Glutamatergic neuron (in vitro differentiated cells): Measurements from ENCODE around the gene KRTAP10-2. TPM values are rescaled to one million over a fixed set of nuclear protein-coding genes. Genes with fewer than 3 reads are reported as not detected.

Experiments used
- DNase-seq: peaks from one replicate; pipeline ENCODE4 v3.0.0; 2022
- H3K27ac Mint-ChIP-seq: one replicate; pipeline ENCODE4 v1.8.0; 2020; ENCODE audit warnings: mild to moderate bottlenecking, mixed read lengths, inconsistent platforms; ENCODE audit not compliant: unreplicated experiment
- H3K27me3 Mint-ChIP-seq: one replicate; pipeline ENCODE4 v1.8.0; 2020; ENCODE audit warnings: mild to moderate bottlenecking, moderate library complexity, mixed read lengths, inconsistent platforms; ENCODE audit not compliant: unreplicated experiment
- H3K36me3 Mint-ChIP-seq: one replicate; pipeline ENCODE4 v1.8.0; 2020; ENCODE audit warnings: mild to moderate bottlenecking, mixed read lengths, inconsistent platforms; ENCODE audit not compliant: unreplicated experiment
- H3K4me1 Mint-ChIP-seq: one replicate; pipeline ENCODE4 v1.8.0; 2020; ENCODE audit warnings: mild to moderate bottlenecking, low read depth, mixed read lengths, inconsistent platforms; ENCODE audit not compliant: unreplicated experiment
- H3K4me3 Mint-ChIP-seq: one replicate; pipeline ENCODE4 v1.8.0; 2020; ENCODE audit warnings: mild to moderate bottlenecking, mixed read lengths, inconsistent platforms; ENCODE audit not compliant: unreplicated experiment
- H3K9me3 Mint-ChIP-seq: one replicate; pipeline ENCODE4 v1.8.0; 2020; ENCODE audit warnings: mild to moderate bottlenecking, moderate library complexity, mixed read lengths, inconsistent platforms; ENCODE audit not compliant: unreplicated experiment
- CTCF ChIP-seq: fragments of 200-600 bp; sonication (generic); IDR thresholded peaks from one replicate; pipeline ENCODE4 v1.5.0; 2021; ENCODE audit not compliant: partially characterized antibody, unreplicated experiment
- total RNA-seq: library from RNA; stranded (reverse); fragmentation: NEBNext Ultra II Directional; extraction: Animal tissue kit (Norgen Biotek cat#: 25700); gene quantifications from one replicate; pipeline ENCODE4 v1.2.1, GENCODE V29; 2021; ENCODE audit not compliant: unreplicated experiment

KRTAP10-2 gene
- total RNA-seq, 1 donor from 2014 or later = not detected

- Mint-ChIP-seq H3K27ac (no peak overlapping the region), H3K4me3 (no peak overlapping the region)
Observed at GRCh38 chr21:44571844-44572782, 20.8 kb upstream of the KRTAP10-2 start.

GRCh38 chr21:44571296-44571695 is 20.0 kb upstream of the KRTAP10-2 start:
- H3K27me3 Mint-ChIP-seq = peaks cover 10% of the 10 kb centered on the region
- H3K4me1 Mint-ChIP-seq = no peaks in the 10 kb centered on the region
- H3K36me3 Mint-ChIP-seq = peaks cover 28% of the 10 kb centered on the region
- DNase-seq = no peak
- H3K4me3 Mint-ChIP-seq = no peak overlapping the region
- H3K27ac Mint-ChIP-seq = no peak overlapping the region
- H3K9me3 Mint-ChIP-seq = peaks cover 29% of the 10 kb centered on the region
- no peak for TF ChIP-seq CTCF

More at GRCh38 chr21:44571844-44572782, 20.8 kb upstream of the KRTAP10-2 start:
- peaks cover 36% of the 10 kb centered on the region for H3K36me3 Mint-ChIP-seq
- no peaks in the 10 kb centered on the region for H3K4me1 Mint-ChIP-seq
- DNase-seq = no peak
- H3K27me3 Mint-ChIP-seq = peaks cover 8% of the 10 kb centered on the region
- H3K9me3 Mint-ChIP-seq = peaks cover 29% of the 10 kb centered on the region
- TF ChIP-seq CTCF = no peak

- H3K27ac Mint-ChIP-seq = no peak overlapping the region
- H3K9me3 Mint-ChIP-seq = peaks cover 21% of the 10 kb centered on the region
- TF ChIP-seq CTCF = no peak
- H3K27me3 Mint-ChIP-seq = peaks cover 10% of the 10 kb centered on the region
- no peak overlapping the region for H3K4me3 Mint-ChIP-seq
- peaks cover 17% of the 10 kb centered on the region for H3K36me3 Mint-ChIP-seq
- DNase-seq = no peak
- no peaks in the 10 kb centered on the region for H3K4me1 Mint-ChIP-seq
Observed at GRCh38 chr21:44569861-44570517, 18.7 kb upstream of the KRTAP10-2 start.

GRCh38 chr21:44568667-44569556 is 17.6 kb upstream of the KRTAP10-2 start:
- Mint-ChIP-seq H3K27me3 (peaks cover 7% of the 10 kb centered on the region), H3K4me3 (no peak overlapping the region), H3K9me3 (peaks cover 17% of the 10 kb centered on the region), H3K27ac (no peak overlapping the region), H3K4me1 (no peaks in the 10 kb centered on the region), H3K36me3 (peaks cover 17% of the 10 kb centered on the region)
- DNase-seq = no peak
- no peak for TF ChIP-seq CTCF
